Hematopoietic multipotent progenitor cell (in vitro differentiated cells): ENCODE data around the gene AKNA. TPM values are rescaled to one million over a fixed set of nuclear protein-coding genes. Genes with fewer than 3 reads are reported as not detected.
"Not testable (repeated sequence)": the region's sequence is repeated elsewhere in the genome, so short reads cannot be mapped to it uniquely, and the experiment has no call there.

Experiments
- DNase-seq, 3 donors: peaks; one replicate each; pipeline ENCODE4 v3.0.0-alpha.2; 2011 to 2015; ENCODE audit warnings: low read depth in 2 of 3, low spot score in 2 of 3
- total RNA-seq: library from RNA; depleted of rRNA; stranded (reverse); fragments of >200 nt; gene quantifications from one replicate; pipeline ENCODE4 v1.2.3, GENCODE V29; 2012

Gene AKNA
- total RNA-seq, 1 donor: 96.9 TPM

GRCh38 chr9:114344692-114345091 lies 43.1 kb downstream of the AKNA start:
- no peak for DNase-seq

- DNase-seq: no peak
Measured at GRCh38 chr9:114344188-114344566, 43.6 kb downstream of the AKNA start.

GRCh38 chr9:114343471-114344187 lies 44.2 kb downstream of the AKNA start:
- no peak for DNase-seq

- no peak for DNase-seq
Measured at GRCh38 chr9:114342755-114343440, 44.9 kb downstream of the AKNA start.

- no peak for DNase-seq
Measured at GRCh38 chr9:114341991-114342390, 45.8 kb downstream of the AKNA start.

GRCh38 chr9:114341152-114341830 lies 46.5 kb downstream of the AKNA start:
- DNase-seq: no peak

- DNase-seq: peak; percentile 35 to 55 (median 37)
Measured at GRCh38 chr9:114339130-114339908, 48.5 kb downstream of the AKNA start.

- no peak for DNase-seq
Measured at GRCh38 chr9:114338187-114338586, 49.6 kb downstream of the AKNA start.

- DNase-seq: no peak
Measured at GRCh38 chr9:114336699-114337395, 50.9 kb downstream of the AKNA start.

- no peak for DNase-seq
Measured at GRCh38 chr9:114336157-114336556, 51.6 kb downstream of the AKNA start.

GRCh38 chr9:114335745-114336144 lies 52.0 kb downstream of the AKNA start:
- no peak for DNase-seq

- DNase-seq: no peak
Measured at GRCh38 chr9:114334490-114334889, 53.3 kb downstream of the AKNA start.

GRCh38 chr9:114333718-114334117 lies 54.1 kb downstream of the AKNA start:
- not testable (repeated sequence) for DNase-seq

- not testable (repeated sequence) for DNase-seq
Measured at GRCh38 chr9:114332474-114333040, 55.2 kb downstream of the AKNA start.

- DNase-seq: not testable (repeated sequence)
Measured at GRCh38 chr9:114331229-114332195, 56.3 kb downstream of the AKNA start.

- DNase-seq: no peak
Measured at GRCh38 chr9:114330636-114331035, 57.1 kb downstream of the AKNA start.

GRCh38 chr9:114329625-114330022 lies 58.2 kb downstream of the AKNA start, which contains the start of gene ORM2:
ORM2 (plus strand) TSS chr9:114329869; CDS start chr9:114329905, 36 bp downstream.
- not testable (repeated sequence) for DNase-seq

GRCh38 chr9:114328937-114329624 lies 58.7 kb downstream of the AKNA start:
- DNase-seq: not testable (repeated sequence)
